Measurements from ENCODE around the gene KDM6B. TPM values are rescaled to one million over a fixed set of nuclear protein-coding genes. Genes with fewer than 3 reads are reported as not detected.

The KDM6B gene
- total and polyA plus RNA-seq, 9 of the 15 experiments (the other 6 are each of a cell fraction or from before 2014, with no cell fraction given): 0.01 to 22.9 (median 2.2) TPM

- TF ChIP-seq ZNF592 (IDR thresholded peaks at IDR 0.05) (no peak), ZNF124 (CRISPR knock-in tag; IDR thresholded peaks at IDR 0.05) (no peak), POLR3A (IDR thresholded peaks at IDR 0.05; ENCODE audit: borderline replicate concordance, extremely low read depth, insufficient read depth, insufficient read length) (no peak), WHSC1 (IDR thresholded peaks at IDR 0.05; ENCODE audit: low read length) (no peak), ZNF146 (CRISPR knock-in tag; IDR thresholded peaks at IDR 0.05; ENCODE audit: unreplicated experiment) (no peak), NR2F6 (CRISPR knock-in tag; IDR thresholded peaks at IDR 0.05) (no peak)
Measured at GRCh38 chr17:7816926-7817642, 16.9 kb upstream of the KDM6B start (continued).

DNA sequence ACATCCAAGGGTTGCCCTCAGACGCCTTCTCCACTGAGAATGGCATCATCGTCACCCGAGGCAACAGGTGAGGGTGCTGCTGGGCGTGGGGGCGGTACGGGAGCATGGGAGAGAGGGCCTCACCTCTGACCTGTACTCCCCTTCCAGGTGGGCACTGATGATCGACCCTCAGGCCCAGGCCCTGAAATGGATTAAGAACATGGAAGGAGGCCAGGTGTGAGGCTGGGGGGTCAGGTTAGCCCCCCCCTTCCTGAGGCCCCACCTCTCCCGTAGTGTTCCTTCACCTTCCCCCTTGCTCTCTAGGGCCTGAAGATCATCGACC lies 16.4 kb upstream of the KDM6B start:
- intact Hi-C loops (cut with micrococcal nuclease) (no loop called here), in situ Hi-C loops (cut with MboI) (no loop called here)
- H3K4me1 ChIP-seq (replicated peaks in 1 of 2; ENCODE audit: control insufficient read depth in 2 of 2, insufficient read depth in 2 of 2, low read length in 2 of 2): no peaks in the 10 kb centered on the region; a peak in 1 of 5 replicates
- H3K4me3 ChIP-seq: no peak overlapping the region
- H3K27ac ChIP-seq (ENCODE audit: extremely low read depth, low read depth, low read length): no peak overlapping the region
- no TSS peak for BruUV-seq (replicated peaks)
- no peak overlapping the region for H2AFZ ChIP-seq (ENCODE audit: low read depth, low read length)
- no peak for FAIRE-seq
- no peaks in the 10 kb centered on the region for H3K9me3 ChIP-seq (replicated peaks; ENCODE audit: control insufficient read depth, insufficient read depth, low read depth, low read length)
- H4K20me1 ChIP-seq (replicated peaks; ENCODE audit: control insufficient read depth, insufficient read depth, low read length): no peaks in the 10 kb centered on the region; the same call in 1 of the 2 replicates
- H3K4me2 ChIP-seq (ENCODE audit: insufficient read depth, low read length): no peak overlapping the region
- ChIA-PET POLR2A (no interaction called here), CTCF (ENCODE audit: low intra/inter-chr PET ratio) (no interaction called here)
- no peaks in the 10 kb centered on the region for H3K9me1 ChIP-seq (ENCODE audit: control insufficient read depth, insufficient read depth, low read length)
- 12% methylated on average over 6 of the region's 9 CpGs for WGBS (ENCODE audit: insufficient coverage, low coverage, missing lambda C conversion rate)
- no peak for ATAC-seq
- H3K36me3 ChIP-seq (ENCODE audit: control insufficient read depth, insufficient read depth, low read length): no peaks in the 10 kb centered on the region
- H3K9ac ChIP-seq (ENCODE audit: insufficient read depth in 1 of 2, low read depth in 2 of 2, low read length in 2 of 2): no peak overlapping the region
- H3K27me3 ChIP-seq (ENCODE audit: control insufficient read depth in 2 of 2, insufficient read depth in 2 of 2, low read length in 2 of 2): peaks cover 15 to 61% of the 10 kb centered on the region in 2 experiments
- H3K79me2 ChIP-seq (ENCODE audit: control insufficient read depth, insufficient read depth, low read length): no peaks in the 10 kb centered on the region
- no peak for DNase-seq (ENCODE audit: extremely low read depth in 1 of 4, low spot score in 3 of 4)
- TF ChIP-seq POU5F1 (IDR thresholded peaks at IDR 0.05; ENCODE audit: borderline replicate concordance, low read depth, low read length, partially characterized antibody) (no peak), FOXM1 (IDR thresholded peaks at IDR 0.05; ENCODE audit: low read depth) (no peak), FOXM1 (CRISPR knock-in tag; IDR thresholded peaks at IDR 0.05; ENCODE audit: low read depth) (no peak), ZNF184 (CRISPR knock-in tag; IDR thresholded peaks at IDR 0.05) (no peak), ARID1B (IDR thresholded peaks at IDR 0.05) (no peak), COPS2 (conservative IDR thresholded peaks at IDR 0.05) (no peak), FUS (optimal IDR thresholded peaks at IDR 0.05; ENCODE audit: low read depth, low read length) (no peak), NR3C1 (CRISPR knock-in tag; IDR thresholded peaks at IDR 0.05) (no peak), ZBTB17 (CRISPR knock-in tag; IDR thresholded peaks at IDR 0.05) (no peak), ZNF668 (CRISPR knock-in tag; IDR thresholded peaks at IDR 0.05) (no peak), CREB1 (IDR thresholded peaks at IDR 0.05) (no peak), CREB1 (CRISPR knock-in tag; IDR thresholded peaks at IDR 0.05) (no peak)
- TF ChIP-seq, protein P1, sequence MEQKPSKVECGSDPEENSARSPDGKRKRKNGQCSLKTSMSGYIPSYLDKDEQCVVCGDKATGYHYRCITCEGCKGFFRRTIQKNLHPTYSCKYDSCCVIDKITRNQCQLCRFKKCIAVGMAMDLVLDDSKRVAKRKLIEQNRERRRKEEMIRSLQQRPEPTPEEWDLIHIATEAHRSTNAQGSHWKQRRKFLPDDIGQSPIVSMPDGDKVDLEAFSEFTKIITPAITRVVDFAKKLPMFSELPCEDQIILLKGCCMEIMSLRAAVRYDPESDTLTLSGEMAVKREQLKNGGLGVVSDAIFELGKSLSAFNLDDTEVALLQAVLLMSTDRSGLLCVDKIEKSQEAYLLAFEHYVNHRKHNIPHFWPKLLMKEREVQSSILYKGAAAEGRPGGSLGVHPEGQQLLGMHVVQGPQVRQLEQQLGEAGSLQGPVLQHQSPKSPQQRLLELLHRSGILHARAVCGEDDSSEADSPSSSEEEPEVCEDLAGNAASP (IDR thresholded peaks at IDR 0.05): no peak

All from K562 (cell line).